K562 (cell line): ENCODE data around the gene UPF2. TPM values are rescaled to one million over a fixed set of nuclear protein-coding genes. Genes with fewer than 3 reads are reported as not detected.

ENCODE experiments used
- ATF1 ChIP-seq, 2 experiments: fragments of 450-650 bp in 1 of 2; IDR thresholded peaks; 2 replicates each; pipeline ENCODE4 v1.6.1; 2016; ENCODE audit warnings: missing compliant biosample characterization in 1 of 2, missing genetic modification characterization in 1 of 2
- CREB1 ChIP-seq, 2 experiments: sonication (generic) in 1 of 2; formaldehyde crosslinking in 1 of 2; IDR thresholded peaks; 2 replicates each; pipeline versions ENCODE4 v1.6.1 to v1.8.0; 2012 to 2022; ENCODE audit warnings: inconsistent platforms in 1 of 2, mild to moderate bottlenecking in 1 of 2, missing genetic modification reagents in 1 of 2, moderate library complexity in 1 of 2
- CSDE1 ChIP-seq, 2 experiments: fragments of 450-650 bp; IDR thresholded peaks; 2 replicates each; pipeline ENCODE4 v1.6.1; 2016; ENCODE audit warnings: mild to moderate bottlenecking in 1 of 2
- FOXJ3 ChIP-seq: sonication (generic); formaldehyde crosslinking; IDR thresholded peaks from 2 replicates; pipeline ENCODE4 v1.4.0; 2020; ENCODE audit warnings: mild to moderate bottlenecking, missing genetic modification reagents
- GABPB1 ChIP-seq: sonication (generic); formaldehyde crosslinking; IDR thresholded peaks from 2 replicates; pipeline ENCODE4 v1.8.0; 2022; ENCODE audit warnings: mild to moderate bottlenecking, missing genetic modification reagents
- KDM1A ChIP-seq, 2 experiments: fragments of 450-650 bp; IDR thresholded peaks; 2 replicates each; pipeline ENCODE4 v1.6.1; 2016; ENCODE audit warnings: mild to moderate bottlenecking in 2 of 2
- MAFK ChIP-seq: IDR thresholded peaks from 2 replicates; pipeline ENCODE4 v1.6.1; 2011; ENCODE audit warnings: low read length, improper control_type of control experiment
- MEF2A ChIP-seq: IDR thresholded peaks from 2 replicates; pipeline ENCODE4 v1.6.1; 2011; ENCODE audit warnings: low read depth, mild to moderate bottlenecking, low read length, moderate library complexity; ENCODE audit not compliant: control insufficient read depth
- MXI1 ChIP-seq: IDR thresholded peaks from 2 replicates; pipeline ENCODE4 v1.6.1; 2011; ENCODE audit warnings: low read depth, mild to moderate bottlenecking, improper control_type of control experiment, low read length
- RBBP5 ChIP-seq: fragments of 200-600 bp; sonication (generic); IDR thresholded peaks from 2 replicates; pipeline ENCODE4 v1.6.1; 2012; ENCODE audit warnings: borderline replicate concordance, mild to moderate bottlenecking, low read length, control low read depth, inconsistent platforms; ENCODE audit not compliant: insufficient read depth, poor library complexity, severe bottlenecking
- SAP30 ChIP-seq: fragments of 200-600 bp; sonication (generic); IDR thresholded peaks from 2 replicates; pipeline ENCODE4 v1.6.1; 2012; ENCODE audit warnings: borderline replicate concordance, low read depth, mild to moderate bottlenecking, moderate library complexity, low read length, control low read depth, inconsistent platforms; ENCODE audit not compliant: insufficient read depth, poor library complexity, severe bottlenecking
- SETDB1 ChIP-seq: IDR thresholded peaks from one replicate; pipeline ENCODE4 v1.6.1; 2012; ENCODE audit warnings: low read length, control low read depth, inconsistent platforms
- TCF3 ChIP-seq: sonication (generic); formaldehyde crosslinking; IDR thresholded peaks from 2 replicates; pipeline ENCODE4 v1.4.0; 2020; ENCODE audit warnings: mild to moderate bottlenecking, missing genetic modification reagents
- ZFP36 ChIP-seq: fragments of 150-350 bp; IDR thresholded peaks from 2 replicates; pipeline ENCODE4 v1.6.1; 2018; ENCODE audit warnings: low read length, low read depth; ENCODE audit not compliant: partially characterized antibody
- ZNF263 ChIP-seq: sonication (generic); formaldehyde crosslinking; IDR thresholded peaks from 2 replicates; pipeline ENCODE4 v1.8.0; 2022; ENCODE audit warnings: mild to moderate bottlenecking, missing genetic modification reagents, borderline replicate concordance
- polyA plus RNA-seq, 8 experiments: library from polyadenylated mRNA; depleted of rRNA in 4 of 8; stranded (reverse) in 5 of 8; unstranded in 3 of 8; fragments of >200 nt; fragmentation: Nextera tagmentation in 2 of 8; fragmentation: Illumina TruSeq in 1 of 8; extraction: Ambion mirVana in 2 of 8; extraction: Trizol in 1 of 8; gene quantifications; 2 replicates each; pipeline versions ENCODE4 v1.2.1 to v1.2.3, GENCODE V29; 2011 to 2014; ENCODE audit warnings: inconsistent platforms in 1 of 8, missing spikeins in 1 of 8
- total RNA-seq, 7 experiments: library from RNA; depleted of rRNA in 6 of 7; stranded (reverse); fragments of >200 nt in 6 of 7; fragmentation: Illumina TruSeq in 2 of 7; extraction: Trizol in 2 of 7; gene quantifications; 2 replicates each; pipeline versions ENCODE4 v1.2.1 to v1.2.3, GENCODE V29; 2011 to 2021; ENCODE audit warnings: low replicate concordance in 1 of 7
- TF ChIP-seq, protein P1 (sequence below): fragments of 450-650 bp; IDR thresholded peaks from 2 replicates; pipeline ENCODE4 v1.6.1; 2017; ENCODE audit warnings: antibody characterized with exemption, mild to moderate bottlenecking
- TF ChIP-seq, protein P2 (sequence below): fragments of 250-450 bp; sonication (Bioruptor Pico); IDR thresholded peaks from 2 replicates; pipeline ENCODE4 v1.4.0; 2020; ENCODE audit warnings: mild to moderate bottlenecking
- TF ChIP-seq, protein P3 (sequence below): sonication (generic); formaldehyde crosslinking; IDR thresholded peaks from 2 replicates; pipeline ENCODE4 v1.9.0; 2022; ENCODE audit warnings: mild to moderate bottlenecking, missing genetic modification reagents
- TF ChIP-seq, protein P4 (sequence below): fragments of 250-450 bp; sonication (Bioruptor Pico); IDR thresholded peaks from 2 replicates; pipeline ENCODE4 v1.4.0; 2020; ENCODE audit warnings: mild to moderate bottlenecking, moderate library complexity, borderline replicate concordance

UPF2 gene
- total and polyA plus RNA-seq, 9 of the 15 experiments (the other 6 are each of a cell fraction or from before 2014, with no cell fraction given), result 13.9 to 37.7 (median 23.7) TPM

DNA sequence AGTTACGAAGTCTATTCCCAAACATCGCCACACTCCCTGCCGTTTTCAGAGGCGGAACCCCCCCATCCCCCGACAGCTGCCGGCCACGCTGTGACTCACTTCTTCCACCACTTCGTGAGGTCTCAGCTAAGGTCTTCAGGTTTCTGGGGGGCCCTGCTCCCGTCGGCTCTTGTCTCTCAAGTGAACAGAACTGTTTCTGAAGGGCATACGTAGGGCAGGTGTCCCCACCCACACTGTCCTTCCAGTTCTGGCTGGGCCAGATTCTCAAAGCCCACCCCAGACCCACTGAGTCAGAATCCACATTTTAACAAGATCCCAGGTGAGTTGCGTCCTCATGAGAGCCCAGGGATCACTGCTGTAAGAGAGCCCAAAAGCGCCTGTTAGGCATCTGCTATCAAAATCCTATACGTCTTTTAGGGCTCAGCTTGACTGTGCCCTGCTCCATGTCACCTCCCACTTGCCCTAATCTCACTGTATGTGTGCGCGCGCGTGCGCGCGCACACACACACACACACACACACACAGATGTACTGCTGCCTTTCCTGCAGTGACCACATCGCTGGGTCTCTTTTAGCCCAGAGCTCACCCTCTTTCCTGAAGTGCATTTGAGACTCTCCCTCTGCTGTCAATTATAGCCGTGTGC is 140.7 kb downstream of the UPF2 start (continued):
- TF ChIP-seq, protein P1, sequence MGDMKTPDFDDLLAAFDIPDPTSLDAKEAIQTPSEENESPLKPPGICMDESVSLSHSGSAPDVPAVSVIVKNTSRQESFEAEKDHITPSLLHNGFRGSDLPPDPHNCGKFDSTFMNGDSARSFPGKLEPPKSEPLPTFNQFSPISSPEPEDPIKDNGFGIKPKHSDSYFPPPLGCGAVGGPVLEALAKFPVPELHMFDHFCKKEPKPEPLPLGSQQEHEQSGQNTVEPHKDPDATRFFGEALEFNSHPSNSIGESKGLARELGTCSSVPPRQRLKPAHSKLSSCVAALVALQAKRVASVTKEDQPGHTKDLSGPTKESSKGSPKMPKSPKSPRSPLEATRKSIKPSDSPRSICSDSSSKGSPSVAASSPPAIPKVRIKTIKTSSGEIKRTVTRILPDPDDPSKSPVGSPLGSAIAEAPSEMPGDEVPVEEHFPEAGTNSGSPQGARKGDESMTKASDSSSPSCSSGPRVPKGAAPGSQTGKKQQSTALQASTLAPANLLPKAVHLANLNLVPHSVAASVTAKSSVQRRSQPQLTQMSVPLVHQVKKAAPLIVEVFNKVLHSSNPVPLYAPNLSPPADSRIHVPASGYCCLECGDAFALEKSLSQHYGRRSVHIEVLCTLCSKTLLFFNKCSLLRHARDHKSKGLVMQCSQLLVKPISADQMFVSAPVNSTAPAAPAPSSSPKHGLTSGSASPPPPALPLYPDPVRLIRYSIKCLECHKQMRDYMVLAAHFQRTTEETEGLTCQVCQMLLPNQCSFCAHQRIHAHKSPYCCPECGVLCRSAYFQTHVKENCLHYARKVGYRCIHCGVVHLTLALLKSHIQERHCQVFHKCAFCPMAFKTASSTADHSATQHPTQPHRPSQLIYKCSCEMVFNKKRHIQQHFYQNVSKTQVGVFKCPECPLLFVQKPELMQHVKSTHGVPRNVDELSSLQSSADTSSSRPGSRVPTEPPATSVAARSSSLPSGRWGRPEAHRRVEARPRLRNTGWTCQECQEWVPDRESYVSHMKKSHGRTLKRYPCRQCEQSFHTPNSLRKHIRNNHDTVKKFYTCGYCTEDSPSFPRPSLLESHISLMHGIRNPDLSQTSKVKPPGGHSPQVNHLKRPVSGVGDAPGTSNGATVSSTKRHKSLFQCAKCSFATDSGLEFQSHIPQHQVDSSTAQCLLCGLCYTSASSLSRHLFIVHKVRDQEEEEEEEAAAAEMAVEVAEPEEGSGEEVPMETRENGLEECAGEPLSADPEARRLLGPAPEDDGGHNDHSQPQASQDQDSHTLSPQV, result peak; percentile 77
- TF ChIP-seq FOXJ3 (CRISPR knock-in tag) (no peak), ZNF263 (CRISPR knock-in tag) (no peak), MXI1 (no peak), MEF2A (no peak), CSDE1 (IDR thresholded peaks at IDR 0.05) (no peak), CREB1 (IDR thresholded peaks at IDR 0.05) (no peak), CREB1 (CRISPR knock-in tag; IDR thresholded peaks at IDR 0.05) (no peak), TCF3 (CRISPR knock-in tag) (no peak), GABPB1 (no peak), RBBP5 (peak; percentile 60), ATF1 (CRISPR knock-in tag; IDR thresholded peaks at IDR 0.05) (no peak), ATF1 (tag; IDR thresholded peaks at IDR 0.05) (peak; percentile 20; the same call in 1 of the 2 replicates), SETDB1 (no peak), ZFP36 (peak; percentile 6), KDM1A (IDR thresholded peaks at IDR 0.05) (peak in 1 of 2 experiments; percentile 32; a peak in 1 of 4 replicates), SAP30 (no peak), MAFK (no peak; the same call in 1 of the 2 replicates)
- TF ChIP-seq, protein P2, sequence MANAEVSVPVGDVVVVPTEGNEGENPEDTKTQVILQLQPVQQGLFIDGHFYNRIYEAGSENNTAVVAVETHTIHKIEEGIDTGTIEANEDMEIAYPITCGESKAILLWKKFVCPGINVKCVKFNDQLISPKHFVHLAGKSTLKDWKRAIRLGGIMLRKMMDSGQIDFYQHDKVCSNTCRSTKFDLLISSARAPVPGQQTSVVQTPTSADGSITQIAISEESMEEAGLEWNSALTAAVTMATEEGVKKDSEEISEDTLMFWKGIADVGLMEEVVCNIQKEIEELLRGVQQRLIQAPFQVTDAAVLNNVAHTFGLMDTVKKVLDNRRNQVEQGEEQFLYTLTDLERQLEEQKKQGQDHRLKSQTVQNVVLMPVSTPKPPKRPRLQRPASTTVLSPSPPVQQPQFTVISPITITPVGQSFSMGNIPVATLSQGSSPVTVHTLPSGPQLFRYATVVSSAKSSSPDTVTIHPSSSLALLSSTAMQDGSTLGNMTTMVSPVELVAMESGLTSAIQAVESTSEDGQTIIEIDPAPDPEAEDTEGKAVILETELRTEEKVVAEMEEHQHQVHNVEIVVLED (CRISPR knock-in tag), result no peak
- TF ChIP-seq, protein P3, sequence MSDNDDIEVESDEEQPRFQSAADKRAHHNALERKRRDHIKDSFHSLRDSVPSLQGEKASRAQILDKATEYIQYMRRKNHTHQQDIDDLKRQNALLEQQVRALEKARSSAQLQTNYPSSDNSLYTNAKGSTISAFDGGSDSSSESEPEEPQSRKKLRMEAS (CRISPR knock-in tag), result peak; percentile 75
- TF ChIP-seq, protein P4, sequence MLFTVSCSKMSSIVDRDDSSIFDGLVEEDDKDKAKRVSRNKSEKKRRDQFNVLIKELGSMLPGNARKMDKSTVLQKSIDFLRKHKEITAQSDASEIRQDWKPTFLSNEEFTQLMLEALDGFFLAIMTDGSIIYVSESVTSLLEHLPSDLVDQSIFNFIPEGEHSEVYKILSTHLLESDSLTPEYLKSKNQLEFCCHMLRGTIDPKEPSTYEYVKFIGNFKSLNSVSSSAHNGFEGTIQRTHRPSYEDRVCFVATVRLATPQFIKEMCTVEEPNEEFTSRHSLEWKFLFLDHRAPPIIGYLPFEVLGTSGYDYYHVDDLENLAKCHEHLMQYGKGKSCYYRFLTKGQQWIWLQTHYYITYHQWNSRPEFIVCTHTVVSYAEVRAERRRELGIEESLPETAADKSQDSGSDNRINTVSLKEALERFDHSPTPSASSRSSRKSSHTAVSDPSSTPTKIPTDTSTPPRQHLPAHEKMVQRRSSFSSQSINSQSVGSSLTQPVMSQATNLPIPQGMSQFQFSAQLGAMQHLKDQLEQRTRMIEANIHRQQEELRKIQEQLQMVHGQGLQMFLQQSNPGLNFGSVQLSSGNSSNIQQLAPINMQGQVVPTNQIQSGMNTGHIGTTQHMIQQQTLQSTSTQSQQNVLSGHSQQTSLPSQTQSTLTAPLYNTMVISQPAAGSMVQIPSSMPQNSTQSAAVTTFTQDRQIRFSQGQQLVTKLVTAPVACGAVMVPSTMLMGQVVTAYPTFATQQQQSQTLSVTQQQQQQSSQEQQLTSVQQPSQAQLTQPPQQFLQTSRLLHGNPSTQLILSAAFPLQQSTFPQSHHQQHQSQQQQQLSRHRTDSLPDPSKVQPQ, result no peak
